GM18508 (cell line): ENCODE results near the gene SLC11A1.

ENCODE experiments used
- ATAC-seq: cut with Tn5 transposase; IDR thresholded peaks from one replicate; pipeline ENCODE4 v1.9.1; 2021; ENCODE audit warnings: moderate number of reproducible peaks; ENCODE audit not compliant: insufficient read depth, unreplicated experiment

The SLC11A1 gene

GRCh38 chr2:218429911-218430692, 48.0 kb downstream of the SLC11A1 start:
- no peak for ATAC-seq

DNA sequence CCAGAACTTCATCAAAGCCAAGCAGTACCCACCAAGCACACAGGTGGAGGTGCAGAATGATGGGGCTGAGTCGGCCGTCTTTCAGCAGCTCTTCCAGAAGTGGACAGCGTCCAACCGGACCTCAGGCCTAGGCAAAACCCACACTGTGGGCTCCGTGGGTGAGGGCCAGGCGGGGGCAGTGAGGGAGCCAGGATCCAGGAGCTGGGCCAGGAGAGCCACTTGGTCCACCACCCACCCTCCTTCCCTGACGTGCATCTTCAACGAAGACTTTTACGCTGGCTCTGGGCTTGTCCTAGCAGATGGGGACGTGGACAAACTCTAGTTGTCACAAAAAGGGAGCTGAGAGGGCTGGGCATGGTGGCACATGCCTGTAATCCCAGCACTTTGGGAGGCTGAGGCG, 48.6 kb downstream of the SLC11A1 start:
- no peak for ATAC-seq

- no peak for ATAC-seq
Observed at GRCh38 chr2:218431878-218432277, 49.8 kb downstream of the SLC11A1 start.

DNA sequence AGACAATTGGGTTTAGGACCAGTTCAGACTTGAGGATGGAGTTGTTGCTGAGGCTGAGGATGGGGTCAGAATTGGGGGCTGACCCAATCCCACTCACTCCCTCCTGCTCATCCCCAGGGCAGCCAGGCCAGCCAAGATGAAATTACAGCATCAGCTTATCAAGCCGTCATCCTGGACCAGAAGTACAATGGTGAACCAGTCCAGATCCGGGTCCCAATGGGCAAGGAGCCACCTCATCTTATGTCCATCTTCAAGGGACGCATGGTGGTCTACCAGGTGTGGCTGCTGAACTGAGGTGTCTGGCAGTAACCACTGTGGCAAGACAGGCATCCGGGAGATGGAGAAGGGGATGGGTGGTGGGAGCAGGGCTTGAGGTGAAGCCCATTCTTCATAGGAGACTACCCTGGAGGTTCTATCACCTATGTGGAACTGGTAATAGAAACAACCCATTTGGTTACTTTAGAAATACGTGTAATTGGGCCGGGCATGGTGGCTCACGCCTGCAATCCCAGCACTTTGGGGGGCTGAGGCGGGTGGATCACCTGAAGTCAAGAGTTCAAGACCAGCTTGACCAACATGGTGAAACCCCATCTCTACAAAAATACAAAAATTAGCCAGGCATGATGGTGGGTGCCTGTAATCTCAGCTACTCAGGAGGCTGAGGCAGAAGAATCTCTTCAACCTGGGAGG, 50.7 kb downstream of the SLC11A1 start:
- ATAC-seq, result no peak

DNA sequence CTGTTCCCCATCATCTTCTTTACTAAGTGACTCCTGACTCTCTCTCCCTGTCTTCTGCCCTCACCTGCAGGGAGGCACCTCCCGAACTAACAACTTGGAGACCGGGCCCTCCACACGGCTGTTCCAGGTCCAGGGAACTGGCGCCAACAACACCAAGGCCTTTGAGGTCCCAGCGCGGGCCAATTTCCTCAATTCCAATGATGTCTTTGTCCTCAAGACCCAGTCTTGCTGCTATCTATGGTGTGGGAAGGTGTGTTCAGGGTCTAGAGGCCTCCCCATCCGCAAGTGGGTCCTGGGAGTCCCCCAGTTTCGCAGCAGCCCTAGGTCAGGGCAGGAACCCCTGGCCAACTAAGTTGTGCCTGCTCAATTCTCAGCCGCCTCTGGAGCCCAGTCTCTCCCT, 52.4 kb downstream of the SLC11A1 start:
- no peak for ATAC-seq

DNA sequence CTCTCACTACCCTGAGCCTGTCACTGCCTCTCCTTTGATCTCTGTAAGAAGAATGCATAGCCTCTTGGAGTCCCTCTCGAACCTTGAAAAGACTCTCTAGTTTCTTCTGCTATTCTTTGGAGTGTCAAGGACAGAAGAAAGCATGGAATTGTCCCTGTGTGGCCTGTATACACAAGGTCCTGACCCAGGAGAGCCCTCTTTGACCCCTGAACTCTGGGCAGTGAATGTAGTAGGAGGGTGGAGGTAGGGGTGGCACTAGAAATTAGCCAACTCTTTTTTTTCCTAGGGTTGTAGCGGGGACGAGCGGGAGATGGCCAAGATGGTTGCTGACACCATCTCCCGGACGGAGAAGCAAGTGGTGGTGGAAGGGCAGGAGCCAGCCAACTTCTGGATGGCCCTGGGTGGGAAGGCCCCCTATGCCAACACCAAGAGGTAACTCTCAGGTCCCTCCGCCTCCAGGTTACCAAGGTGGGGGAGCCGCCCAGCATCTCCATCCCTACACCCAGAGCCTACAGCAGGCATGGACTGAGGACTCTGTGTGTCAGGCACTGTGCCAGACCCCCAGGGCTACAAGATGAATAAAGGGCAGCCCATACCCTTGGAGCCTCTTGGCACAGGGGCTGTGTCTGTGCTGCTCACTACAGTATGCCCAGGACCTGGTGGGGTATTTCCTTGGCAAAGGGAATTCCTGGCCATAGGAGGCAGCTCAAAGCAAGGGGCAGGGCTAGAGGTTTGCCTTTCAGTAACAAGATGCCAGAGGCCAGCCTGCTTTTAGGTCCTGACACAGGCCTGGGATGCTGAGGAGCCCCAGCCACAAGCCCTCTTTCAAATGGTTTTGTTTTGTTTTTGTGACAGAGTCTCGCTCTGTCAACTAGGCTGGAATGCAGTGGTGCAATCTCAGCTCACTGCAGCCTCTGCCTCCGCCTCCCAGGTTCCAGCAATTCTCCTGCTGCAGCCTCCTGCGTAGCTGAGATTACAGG, 53.2 kb downstream of the SLC11A1 start:
- no peak for ATAC-seq

DNA sequence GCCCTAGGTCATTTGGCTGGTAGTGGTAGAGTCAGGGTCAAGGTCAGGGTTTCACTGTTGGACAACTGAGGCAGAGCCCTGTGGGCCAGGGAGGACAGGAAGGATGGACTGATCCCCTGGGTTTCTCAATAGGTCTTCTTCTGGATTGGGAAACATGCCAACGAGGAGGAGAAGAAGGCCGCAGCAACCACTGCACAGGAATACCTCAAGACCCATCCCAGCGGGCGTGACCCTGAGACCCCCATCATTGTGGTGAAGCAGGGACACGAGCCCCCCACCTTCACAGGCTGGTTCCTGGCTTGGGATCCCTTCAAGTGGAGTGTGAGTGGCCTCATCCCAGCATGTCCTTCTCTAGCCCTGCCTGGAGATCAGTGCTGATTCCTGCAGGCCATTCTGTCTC, 54.9 kb downstream of the SLC11A1 start:
- ATAC-seq, result no peak

DNA sequence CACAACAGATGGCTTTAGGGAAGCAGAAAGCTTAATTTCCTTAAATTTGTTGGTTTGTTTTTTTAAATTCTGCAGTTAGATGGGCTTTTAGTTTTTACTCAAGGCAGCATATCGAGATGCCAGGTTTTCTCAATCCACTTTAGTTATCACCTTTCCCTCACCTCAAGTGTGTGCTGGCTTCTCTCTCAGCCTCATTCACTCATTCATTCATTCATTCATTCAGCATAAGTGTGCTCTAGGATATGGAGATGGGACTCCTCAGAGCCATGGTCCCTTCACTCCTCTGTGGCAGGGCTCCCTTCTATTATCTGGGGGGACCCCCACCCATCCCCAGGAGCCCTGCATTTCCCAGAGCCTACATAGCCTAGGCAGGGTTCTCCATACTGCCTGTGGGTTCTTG, 55.9 kb downstream of the SLC11A1 start:
- no peak for ATAC-seq

- ATAC-seq, result no peak
Observed at GRCh38 chr2:218438596-218438995, 56.5 kb downstream of the SLC11A1 start.

GRCh38 chr2:218444692-218445357, 62.8 kb downstream of the SLC11A1 start:
- ATAC-seq, result no peak

DNA sequence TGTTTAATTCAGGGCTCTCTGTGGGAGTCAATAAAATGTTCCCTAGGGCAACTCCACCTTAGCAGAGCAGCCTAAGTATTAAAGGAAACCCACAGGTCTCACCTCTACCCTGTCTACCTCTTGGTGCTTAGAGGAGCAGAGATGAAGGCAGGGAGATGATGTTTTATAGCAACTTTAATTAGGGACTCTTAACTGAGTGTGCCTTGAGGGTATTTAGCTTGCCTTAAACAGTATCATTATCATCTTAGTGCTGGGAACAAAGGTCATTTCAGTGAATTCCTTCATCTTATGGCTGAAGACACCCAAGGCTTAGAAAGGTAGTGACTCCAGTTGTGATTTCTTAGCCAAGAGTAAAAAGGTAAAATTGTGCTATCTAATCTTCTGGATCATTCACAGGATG, 63.5 kb downstream of the SLC11A1 start:
- no peak for ATAC-seq
